Aorta (tissue), 5 donors: ENCODE data around the gene TSC22D4. TPM values are rescaled to one million over a fixed set of nuclear protein-coding genes. Genes with fewer than 3 reads are reported as not detected.
"Not testable (repeated sequence)": the region's sequence is repeated elsewhere in the genome, so short reads cannot be mapped to it uniquely, and the experiment has no call there.

ENCODE experiments used
- ATAC-seq: fragments of 200-7000 bp; cut with Tn5 transposase; one replicate; pipeline ENCODE4 v1.9.1; 2022; ENCODE audit warnings: moderate library complexity; ENCODE audit not compliant: low FRiP score
- DNase-seq, 2 donors: peaks; one replicate each; pipeline ENCODE4 v3.0.0-alpha.2; 2020
- H3K27ac ChIP-seq, 2 donors: one replicate each; pipeline ENCODE4 v1.5.1; 2013; ENCODE audit warnings: low read length in 2 of 2, mild to moderate bottlenecking in 2 of 2, moderate library complexity in 2 of 2, control low read depth in 1 of 2, inconsistent platforms in 1 of 2, low read depth in 1 of 2
- H3K27me3 ChIP-seq, 2 donors: one replicate each; pipeline ENCODE4 v1.6.1; 2013; ENCODE audit warnings: control low read depth in 1 of 2, low read length in 1 of 2, mild to moderate bottlenecking in 1 of 2, moderate library complexity in 1 of 2; ENCODE audit not compliant: insufficient read depth in 2 of 2, control insufficient read depth in 1 of 2
- H3K36me3 ChIP-seq, 2 donors: one replicate each; pipeline ENCODE4 v1.6.1; 2013; ENCODE audit warnings: control low read depth in 1 of 2, low read length in 1 of 2, mild to moderate bottlenecking in 1 of 2; ENCODE audit not compliant: insufficient read depth in 2 of 2, control insufficient read depth in 1 of 2
- H3K4me1 ChIP-seq, 2 donors: one replicate each; pipeline ENCODE4 v1.6.1; 2013; ENCODE audit warnings: low read length in 2 of 2, control low read depth in 1 of 2, mild to moderate bottlenecking in 1 of 2, moderate library complexity in 1 of 2; ENCODE audit not compliant: insufficient read depth in 2 of 2, control insufficient read depth in 1 of 2
- H3K4me3 ChIP-seq, 2 donors: one replicate each; pipeline ENCODE4 v1.5.1; 2013; ENCODE audit warnings: low read length in 2 of 2, control low read depth in 1 of 2, mild to moderate bottlenecking in 1 of 2
- H3K9me3 ChIP-seq: one replicate; pipeline ENCODE4 v1.6.1; 2013; ENCODE audit warnings: mild to moderate bottlenecking, low read length; ENCODE audit not compliant: control insufficient read depth
- WGBS, 2 donors: extraction: QIAGEN DNeasy Blood & Tissue Kit; methylation state at CpG; one replicate each; pipeline ENCODE4 v1.1.7; 2013; 5-methylcytosine and 5-hydroxymethylcytosine counted together
- intact Hi-C, 2 donors: fragments of 100-400 bp; cut with DNase I; formaldehyde crosslinking; loops; one replicate each; pipeline versions ENCODE4 v1.14.2 to v1.15.0; 2022
- polyA plus RNA-seq, 2 donors: library from polyadenylated mRNA; stranded (reverse); fragments of 200-250 nt; gene quantifications; one replicate each; pipeline ENCODE4 v1.2.3, GENCODE V29; 2013
- total RNA-seq, 2 donors: library from RNA; stranded (reverse); fragmentation: NEBNext Ultra II Directional; extraction: Animal tissue kit (Norgen Biotek cat#: 25700); gene quantifications; one replicate each; pipeline ENCODE4 v1.2.1, GENCODE V29; 2021
- donor health status: healthy with polysubstance abuse.
- donor health status: Bipolar disorder and iron deficiency.
- donor health status: DM: no; HTN: no; CAD: no.
- donor health status: DM: no; HTN: no; CAD: no.
- donor health status: DM: yes; HTN: yes; CAD: no.

The TSC22D4 gene
- total and polyA plus RNA-seq, 4 donors: 18.8 to 46.5 (median 33.3) TPM

- no peak overlapping the region for H3K4me3 ChIP-seq
- H3K9me3 ChIP-seq: no peaks in the 10 kb centered on the region
- no peaks in the 10 kb centered on the region for H3K27me3 ChIP-seq
- H3K27ac ChIP-seq: no peak overlapping the region
- ATAC-seq (peak; percentile 65), DNase-seq (peak; percentile 51 to 71)
- H3K4me1 ChIP-seq: no peaks in the 10 kb centered on the region
- H3K36me3 ChIP-seq: no peaks in the 10 kb centered on the region
- WGBS, 2 donors: 48% methylated on average over 14 of the region's 14 CpGs
- intact Hi-C loops: no loop called here
Measured at GRCh38 chr7:100444311-100445278, 34.4 kb downstream of the TSC22D4 start.

- Histone ChIP-seq H3K27ac (no peak overlapping the region), H3K9me3 (no peaks in the 10 kb centered on the region), H3K4me3 (no peak overlapping the region), H3K36me3 (no peaks in the 10 kb centered on the region), H3K27me3 (no peaks in the 10 kb centered on the region), H3K4me1 (no peaks in the 10 kb centered on the region)
- intact Hi-C loops: no loop called here
- ATAC-seq (no peak), DNase-seq (peak; percentile 17 to 44)
- 92% methylated on average over 9 of the region's 9 CpGs for WGBS, 2 donors
Measured at GRCh38 chr7:100443096-100443840, 35.7 kb downstream of the TSC22D4 start.

- no peaks in the 10 kb centered on the region for H3K36me3 ChIP-seq
- no peaks in the 10 kb centered on the region for H3K9me3 ChIP-seq
- no peak overlapping the region for H3K27ac ChIP-seq
- no peaks in the 10 kb centered on the region for H3K27me3 ChIP-seq
- H3K4me3 ChIP-seq: no peak overlapping the region
- ATAC-seq (no peak), DNase-seq (peak; percentile 23 to 51)
- intact Hi-C loops: no loop called here
- 91 to 94% methylated on average over 11 of the region's 11 CpGs for WGBS, 2 donors
- H3K4me1 ChIP-seq: no peaks in the 10 kb centered on the region
Measured at GRCh38 chr7:100441641-100442535, 37.1 kb downstream of the TSC22D4 start.

GRCh38 chr7:100439244-100439643, 39.8 kb downstream of the TSC22D4 start:
- ATAC-seq, H3K4me3 ChIP-seq, H3K27me3 ChIP-seq, H3K4me1 ChIP-seq, H3K9me3 ChIP-seq, H3K36me3 ChIP-seq, H3K27ac ChIP-seq, intact Hi-C loops: not testable (repeated sequence)
- peak; percentile 14 to 23 for DNase-seq
- 83 to 85% methylated on average over 7 of the region's 7 CpGs for WGBS, 2 donors

GRCh38 chr7:100438731-100439130, 40.3 kb downstream of the TSC22D4 start:
- intact Hi-C loops: not testable (repeated sequence)

GRCh38 chr7:100438172-100438571, 40.8 kb downstream of the TSC22D4 start:
- intact Hi-C loops: no loop called here

More at GRCh38 chr7:100438731-100439130, 40.3 kb downstream of the TSC22D4 start:
- WGBS, 2 donors: 95 to 98% methylated on average over 8 of the region's 8 CpGs
- H3K4me3 ChIP-seq, ATAC-seq, H3K27ac ChIP-seq, H3K9me3 ChIP-seq, H3K4me1 ChIP-seq, H3K36me3 ChIP-seq, H3K27me3 ChIP-seq: not testable (repeated sequence)
- DNase-seq: peak; percentile 15 to 18

GRCh38 chr7:100437150-100438100, 41.6 kb downstream of the TSC22D4 start:
- H3K27ac ChIP-seq: no peak overlapping the region
- DNase-seq (peak; percentile 55 to 73), ATAC-seq (no peak)
- intact Hi-C loops: no loop called here
- H3K27me3 ChIP-seq: no peaks in the 10 kb centered on the region
- no peak overlapping the region for H3K4me3 ChIP-seq
- no peaks in the 10 kb centered on the region for H3K9me3 ChIP-seq
- H3K4me1 ChIP-seq: no peaks in the 10 kb centered on the region
- 90 to 91% methylated on average over 28 of the region's 28 CpGs for WGBS, 2 donors
- H3K36me3 ChIP-seq: no peaks in the 10 kb centered on the region

More at GRCh38 chr7:100438172-100438571, 40.8 kb downstream of the TSC22D4 start:
- Histone ChIP-seq H3K4me1 (no peaks in the 10 kb centered on the region), H3K27ac (no peak overlapping the region), H3K36me3 (no peaks in the 10 kb centered on the region), H3K27me3 (no peaks in the 10 kb centered on the region), H3K9me3 (no peaks in the 10 kb centered on the region), H3K4me3 (no peak overlapping the region)
- 54 to 56% methylated on average over 2 of the region's 2 CpGs for WGBS, 2 donors
- ATAC-seq (no peak), DNase-seq (no peak)
